Endodermal cell (in vitro differentiated cells): ENCODE data around the gene EED. TPM values are rescaled to one million over a fixed set of nuclear protein-coding genes. Genes with fewer than 3 reads are reported as not detected.

Experiments used
- DNase-seq: peaks from one replicate; pipeline ENCODE4 v3.0.0-alpha.2; 2017
- H3K27ac ChIP-seq: 2 replicates; pipeline ENCODE4 v1.5.1; 2013; ENCODE audit warnings: mild to moderate bottlenecking, low read depth, low read length, moderate library complexity
- H3K27me3 ChIP-seq: 2 replicates; pipeline ENCODE4 v1.6.1; 2013; ENCODE audit warnings: mild to moderate bottlenecking, low read length, moderate library complexity; ENCODE audit not compliant: insufficient read depth, control insufficient read depth, poor library complexity, severe bottlenecking
- H3K36me3 ChIP-seq: 2 replicates; pipeline ENCODE4 v1.7.0; 2013; ENCODE audit warnings: mild to moderate bottlenecking, low read length, moderate library complexity; ENCODE audit not compliant: control insufficient read depth, insufficient read depth
- H3K4me1 ChIP-seq: one replicate; pipeline ENCODE4 v1.7.0; 2013; ENCODE audit warnings: low read length; ENCODE audit not compliant: control insufficient read depth, insufficient read depth
- H3K4me3 ChIP-seq: 2 replicates; pipeline ENCODE4 v1.5.1; 2013; ENCODE audit warnings: mild to moderate bottlenecking, low read length, moderate library complexity
- H3K9ac ChIP-seq: 2 replicates; pipeline ENCODE4 v1.6.1; 2013; ENCODE audit warnings: mild to moderate bottlenecking, low read length, moderate library complexity; ENCODE audit not compliant: poor library complexity, severe bottlenecking; ENCODE audit errors: extremely low read depth
- H3K9me3 ChIP-seq: 2 replicates; pipeline ENCODE4 v1.6.1; 2013; ENCODE audit warnings: mild to moderate bottlenecking, low read length, moderate library complexity; ENCODE audit not compliant: control insufficient read depth
- H3K27ac Mint-ChIP-seq: 2 replicates; pipeline ENCODE4 v1.8.0; 2020; ENCODE audit warnings: mixed read lengths
- H3K27me3 Mint-ChIP-seq: 2 replicates; pipeline ENCODE4 v1.8.0; 2021; ENCODE audit warnings: mild to moderate bottlenecking, mixed read lengths; ENCODE audit not compliant: insufficient read depth
- H3K36me3 Mint-ChIP-seq: 2 replicates; pipeline ENCODE4 v1.8.0; 2020; ENCODE audit warnings: low read depth, mixed read lengths
- H3K4me1 Mint-ChIP-seq: 2 replicates; pipeline ENCODE4 v1.8.0; 2020; ENCODE audit warnings: mixed read lengths
- H3K4me3 Mint-ChIP-seq: 2 replicates; pipeline ENCODE4 v1.8.0; 2020; ENCODE audit warnings: mild to moderate bottlenecking, moderate library complexity, mixed read lengths
- H3K9me3 Mint-ChIP-seq: 2 replicates; pipeline ENCODE4 v1.8.0; 2020; ENCODE audit warnings: mild to moderate bottlenecking, mixed read lengths
- WGBS, 2 experiments: methylation state at CpG; one replicate each; pipeline versions ENCODE4 v1.1.5 to v1.1.7; 2013; ENCODE audit warnings: missing lambda C conversion rate in 2 of 2, mixed read lengths in 1 of 2; ENCODE audit not compliant: insufficient coverage in 1 of 2, insufficient read length in 1 of 2; 5-methylcytosine and 5-hydroxymethylcytosine counted together
- total RNA-seq, 2 donors: library from RNA; stranded (reverse); fragmentation: NEBNext Ultra II Directional in 1 of 2; extraction: Animal tissue kit (Norgen Biotek cat#: 25700) in 1 of 2; gene quantifications; 2 replicates in 1 of 2; 3 replicates in 1 of 2; pipeline ENCODE4 v1.2.1, GENCODE V29; 2021
- TF ChIP-seq, protein P1 (sequence below): fragments of 200-600 bp; sonication (generic); conservative IDR thresholded peaks from 2 replicates; pipeline ENCODE4 v1.5.0; 2021; ENCODE audit warnings: antibody characterized with exemption, mild to moderate bottlenecking

The EED gene
- total RNA-seq, 2 donors from 2014 or later, result 29.2 to 39.2 TPM

- H3K36me3 ChIP-seq, result no peaks in the 10 kb centered on the region
- H3K4me3 Mint-ChIP-seq, result no peak overlapping the region
- H3K4me1 Mint-ChIP-seq, result peaks cover 19% of the 10 kb centered on the region
- TF ChIP-seq, protein P1, sequence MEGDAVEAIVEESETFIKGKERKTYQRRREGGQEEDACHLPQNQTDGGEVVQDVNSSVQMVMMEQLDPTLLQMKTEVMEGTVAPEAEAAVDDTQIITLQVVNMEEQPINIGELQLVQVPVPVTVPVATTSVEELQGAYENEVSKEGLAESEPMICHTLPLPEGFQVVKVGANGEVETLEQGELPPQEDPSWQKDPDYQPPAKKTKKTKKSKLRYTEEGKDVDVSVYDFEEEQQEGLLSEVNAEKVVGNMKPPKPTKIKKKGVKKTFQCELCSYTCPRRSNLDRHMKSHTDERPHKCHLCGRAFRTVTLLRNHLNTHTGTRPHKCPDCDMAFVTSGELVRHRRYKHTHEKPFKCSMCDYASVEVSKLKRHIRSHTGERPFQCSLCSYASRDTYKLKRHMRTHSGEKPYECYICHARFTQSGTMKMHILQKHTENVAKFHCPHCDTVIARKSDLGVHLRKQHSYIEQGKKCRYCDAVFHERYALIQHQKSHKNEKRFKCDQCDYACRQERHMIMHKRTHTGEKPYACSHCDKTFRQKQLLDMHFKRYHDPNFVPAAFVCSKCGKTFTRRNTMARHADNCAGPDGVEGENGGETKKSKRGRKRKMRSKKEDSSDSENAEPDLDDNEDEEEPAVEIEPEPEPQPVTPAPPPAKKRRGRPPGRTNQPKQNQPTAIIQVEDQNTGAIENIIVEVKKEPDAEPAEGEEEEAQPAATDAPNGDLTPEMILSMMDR, result no peak
- no peaks in the 10 kb centered on the region for H3K9me3 Mint-ChIP-seq
- no peak overlapping the region for H3K27ac Mint-ChIP-seq
- H3K27me3 Mint-ChIP-seq, result peaks cover 2% of the 10 kb centered on the region
- no peak for DNase-seq
- no peaks in the 10 kb centered on the region for H3K27me3 ChIP-seq
- H3K4me3 ChIP-seq, result peak overlapping the region; percentile 97
- no peaks in the 10 kb centered on the region for H3K4me1 ChIP-seq
- no peak overlapping the region for H3K27ac ChIP-seq
- H3K9me3 ChIP-seq, result no peaks in the 10 kb centered on the region
- 86 to 95% methylated on average over 2 of the region's 2 CpGs for WGBS, 2 experiments
- H3K9ac ChIP-seq, result no peak overlapping the region
- no peaks in the 10 kb centered on the region for H3K36me3 Mint-ChIP-seq
These were observed 1.2 kb upstream of the EED start for GRCh38 chr11:86243396-86243795.

- Histone ChIP-seq H3K36me3 (no peaks in the 10 kb centered on the region), H3K27me3 (no peaks in the 10 kb centered on the region), H3K9ac (peak overlapping the region; percentile 95), H3K27ac (peak overlapping the region; percentile 99), H3K4me1 (peaks cover 3% of the 10 kb centered on the region), H3K4me3 (peak overlapping the region; percentile 97), H3K9me3 (no peaks in the 10 kb centered on the region)
- TF ChIP-seq, protein P1, result no peak
- DNase-seq, result peak; percentile 92
- Mint-ChIP-seq H3K9me3 (no peaks in the 10 kb centered on the region), H3K27ac (no peak overlapping the region), H3K27me3 (peaks cover 2% of the 10 kb centered on the region), H3K4me3 (no peak overlapping the region), H3K4me1 (peaks cover 26% of the 10 kb centered on the region), H3K36me3 (no peaks in the 10 kb centered on the region)
- 4 to 9% methylated on average over 10 to 18 of the region's 18 CpGs for WGBS, 2 experiments
These were observed 461 bp upstream of the EED start for GRCh38 chr11:86244063-86244521.

DNA sequence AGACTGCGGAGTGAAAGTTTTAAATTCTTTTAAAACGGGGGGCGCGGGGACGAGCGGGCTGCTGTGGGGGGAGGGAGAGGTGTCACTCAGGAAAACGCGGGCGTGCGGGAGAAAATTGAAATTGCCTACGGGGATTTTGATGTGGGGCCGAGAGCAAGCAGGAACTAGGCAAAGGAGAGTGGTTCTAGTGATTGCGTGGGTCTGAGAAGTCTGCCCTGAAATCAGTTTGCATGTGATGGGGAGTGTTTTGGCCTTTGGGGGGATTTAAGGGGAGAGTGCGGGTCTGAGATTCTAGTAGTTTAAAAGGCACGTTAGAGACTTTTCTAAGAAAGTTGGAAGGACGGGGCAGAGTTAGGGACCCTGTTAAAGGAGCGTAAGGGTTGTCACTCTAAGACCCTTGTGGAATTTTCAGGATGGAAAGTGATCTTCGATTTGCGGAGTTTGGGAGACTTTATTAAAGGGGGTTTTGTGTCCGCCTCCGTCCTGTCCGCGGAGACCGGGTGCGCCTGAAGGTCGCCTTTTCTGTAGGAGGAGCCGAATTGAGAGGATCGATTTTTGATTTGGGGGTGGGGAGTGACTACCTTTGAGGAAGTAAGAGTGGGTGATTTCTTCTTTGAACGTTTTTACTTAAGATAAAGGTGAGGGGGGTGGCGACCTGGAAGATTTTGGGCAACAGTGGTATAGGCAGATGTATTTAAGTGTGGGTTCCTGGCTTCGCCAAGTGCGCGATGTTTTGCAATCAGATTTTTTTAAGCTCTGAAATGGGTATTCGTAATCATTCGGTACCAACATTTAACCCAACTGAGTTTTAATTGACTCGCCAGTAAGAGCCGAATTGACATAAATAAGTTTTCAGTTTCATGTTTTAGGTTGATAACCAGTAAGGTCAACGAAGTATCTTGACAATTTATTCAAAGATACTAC is 1.1 kb downstream of the EED start:
- Histone ChIP-seq H3K4me3 (peak overlapping the region; percentile 97), H3K9me3 (no peaks in the 10 kb centered on the region), H3K27me3 (no peaks in the 10 kb centered on the region), H3K27ac (peak overlapping the region; percentile 99), H3K36me3 (no peaks in the 10 kb centered on the region), H3K9ac (peak overlapping the region; percentile 87), H3K4me1 (peaks cover 3% of the 10 kb centered on the region)
- Mint-ChIP-seq H3K9me3 (no peaks in the 10 kb centered on the region), H3K36me3 (no peaks in the 10 kb centered on the region), H3K27ac (no peak overlapping the region), H3K4me1 (peaks cover 38% of the 10 kb centered on the region), H3K27me3 (peaks cover 2% of the 10 kb centered on the region), H3K4me3 (no peak overlapping the region)
- TF ChIP-seq, protein P1, result no peak
- 0% methylated on average over 13 to 38 of the region's 38 CpGs for WGBS, 2 experiments
- peak; percentile 72 for DNase-seq
